Stimulated activated CD4-positive, alpha-beta T cell treated with anti-CD3 and anti-CD28 coated beads, Interleukin-2, amount 100 ng/mL, for 4 hours (primary cell): Measurements from ENCODE around the gene MYBBP1A.
"Not testable (repeated sequence)": the region's sequence is repeated elsewhere in the genome, so short reads cannot be mapped to it uniquely, and the experiment has no call there.

ENCODE experiments used
- DNase-seq: peaks from one replicate; pipeline ENCODE4 v3.0.0-alpha.2; 2020; ENCODE audit warnings: low read depth

Gene MYBBP1A

GRCh38 chr17:4588391-4588790 is 33.2 kb upstream of the MYBBP1A start:
- DNase-seq = no peak

GRCh38 chr17:4587803-4588202 is 32.6 kb upstream of the MYBBP1A start:
- DNase-seq = no peak

DNA sequence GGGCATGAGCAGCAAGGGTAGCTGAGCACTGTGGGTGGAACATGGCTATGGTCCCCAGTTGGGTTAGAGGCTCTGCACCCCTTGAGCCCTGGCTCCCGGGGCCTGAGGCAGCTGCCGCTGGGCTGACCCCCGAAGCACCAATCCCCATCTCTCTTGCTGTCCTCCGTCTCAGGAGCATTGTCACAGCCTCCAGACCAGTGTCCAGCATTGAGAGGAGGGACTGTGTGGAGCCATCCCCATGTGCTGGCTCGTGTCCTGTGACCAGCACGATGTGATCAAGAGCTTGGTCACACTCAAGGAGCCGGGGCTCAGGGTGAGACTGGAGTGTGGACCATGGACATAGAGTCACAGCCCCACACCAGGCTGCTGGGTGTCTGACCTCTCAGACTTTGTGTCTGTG is 32.0 kb upstream of the MYBBP1A start:
- DNase-seq = no peak

GRCh38 chr17:4586043-4586442 is 30.9 kb upstream of the MYBBP1A start:
- no peak for DNase-seq

DNA sequence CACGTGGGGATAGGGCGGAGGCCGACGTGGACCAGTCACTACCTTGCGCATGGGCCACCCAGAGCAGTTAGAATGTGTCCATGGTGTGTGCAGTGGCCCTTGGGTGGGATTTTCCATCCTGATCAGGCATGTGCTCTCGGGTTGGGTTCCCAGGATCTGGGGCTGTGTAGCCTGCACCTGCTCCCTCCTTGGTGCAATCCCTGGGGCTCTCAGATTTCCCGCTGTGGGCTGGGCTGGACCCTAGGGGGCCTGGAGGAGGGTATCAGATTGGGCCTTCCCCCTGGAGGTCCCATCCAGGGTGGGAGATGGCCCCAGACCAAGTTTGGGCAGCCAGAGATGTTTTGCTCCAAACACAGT is 30.4 kb upstream of the MYBBP1A start:
- DNase-seq = no peak

DNA sequence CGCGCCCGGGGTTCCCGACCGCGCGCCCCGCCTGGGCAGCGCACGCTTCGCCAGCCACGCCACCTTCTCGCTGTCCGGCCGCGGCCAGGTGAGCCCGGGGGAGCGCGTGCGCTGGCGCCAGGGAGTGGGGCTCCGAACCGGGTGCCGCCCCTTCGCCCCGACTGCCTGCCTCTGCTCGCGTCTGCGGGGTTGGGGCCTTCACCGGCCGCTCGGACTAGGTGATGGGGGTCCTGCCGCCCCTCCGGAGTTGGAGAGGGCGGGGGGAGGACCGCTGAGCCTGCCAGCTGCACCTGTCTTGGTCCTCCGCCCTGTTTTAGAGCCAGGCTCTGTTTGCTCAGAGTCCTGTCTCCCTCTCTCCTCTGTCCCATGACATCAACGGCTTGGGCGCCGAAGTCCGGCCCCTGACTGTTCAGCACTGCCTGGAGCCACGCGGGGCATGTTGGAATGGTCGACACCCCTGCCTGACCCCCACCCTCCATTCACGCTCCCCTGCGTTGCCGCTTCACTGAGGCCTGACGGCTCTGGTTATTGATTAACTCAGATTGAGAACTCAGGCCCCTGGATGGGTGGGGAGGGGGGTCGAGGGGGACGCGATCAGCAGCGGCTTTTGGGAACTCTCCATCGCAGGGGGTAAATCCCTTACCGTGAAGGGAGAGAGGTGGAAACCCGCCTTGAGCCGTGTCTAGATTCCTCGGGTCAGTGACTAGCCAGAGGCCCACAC is 29.9 kb upstream of the MYBBP1A start:
- no peak for DNase-seq

DNA sequence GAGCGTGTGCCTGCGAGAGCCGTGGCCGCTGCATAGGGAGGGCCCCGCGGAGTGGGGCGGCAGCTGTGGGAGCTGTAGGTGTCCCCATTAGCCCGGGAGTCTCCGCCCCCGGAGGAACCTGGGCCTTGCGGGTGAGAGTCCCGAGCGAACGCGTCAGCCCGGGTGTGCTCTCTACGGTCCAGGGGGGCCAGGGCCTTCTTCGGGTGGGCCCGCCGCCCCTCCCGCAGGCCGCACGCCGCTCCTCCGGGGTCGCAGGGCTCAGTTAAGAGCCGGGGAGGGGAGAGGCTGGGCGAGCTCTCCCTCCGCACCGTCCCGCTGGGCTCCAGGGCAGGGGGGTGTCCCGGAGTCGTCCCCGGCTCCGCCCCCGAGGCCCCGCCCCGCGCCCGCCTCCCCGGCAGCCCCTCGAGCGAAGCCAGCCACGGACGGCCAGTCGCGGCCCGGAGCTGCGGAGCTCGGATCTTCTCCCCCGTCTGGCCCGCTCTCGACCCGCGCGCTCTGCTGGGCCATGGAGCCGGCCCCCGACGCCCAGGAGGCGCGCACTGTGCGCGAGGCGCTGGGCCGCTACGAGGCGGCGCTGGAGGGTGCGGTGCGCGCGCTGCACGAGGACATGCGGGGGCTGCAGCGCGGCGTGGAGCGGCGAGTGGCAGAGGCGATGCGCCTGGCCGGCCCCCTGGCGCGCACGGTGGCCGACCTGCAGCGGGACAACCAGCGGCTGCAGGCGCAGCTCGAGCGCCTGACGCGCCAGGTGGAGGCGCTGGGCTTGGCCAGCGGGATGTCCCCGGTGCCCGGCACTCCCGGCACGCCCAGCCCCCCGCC is 29.1 kb upstream of the MYBBP1A start, which contains the start of gene SMTNL2:
Gene SMTNL2 (plus strand): TSS at position 429 of the 816 bp plus-strand sequence. CDS start 77 bp downstream, at position 506.
- no peak for DNase-seq

GRCh38 chr17:4583782-4584100 is 28.6 kb upstream of the MYBBP1A start:
- no peak for DNase-seq

GRCh38 chr17:4583206-4583605 is 28.0 kb upstream of the MYBBP1A start:
- no peak for DNase-seq

DNA sequence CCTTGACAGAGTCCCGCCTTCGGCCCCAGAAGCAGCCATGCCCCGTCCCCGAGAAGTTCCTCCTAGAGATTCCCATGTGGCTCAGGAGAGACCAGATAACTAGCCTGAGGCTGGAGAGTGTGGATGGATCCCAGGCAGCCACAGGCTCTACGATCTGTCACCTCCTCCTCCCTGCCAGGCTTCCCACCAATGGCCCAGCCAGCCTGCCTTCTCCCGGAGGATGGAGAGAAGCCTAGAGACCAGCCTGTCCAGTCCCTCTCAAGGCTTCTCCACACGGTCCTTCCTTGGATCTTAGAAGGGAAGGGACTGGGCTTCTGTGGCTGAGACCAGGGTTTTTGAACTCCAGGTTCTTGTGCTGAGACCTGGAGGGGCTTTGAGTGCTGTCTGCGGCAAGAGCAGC is 27.5 kb upstream of the MYBBP1A start:
- no peak for DNase-seq

DNA sequence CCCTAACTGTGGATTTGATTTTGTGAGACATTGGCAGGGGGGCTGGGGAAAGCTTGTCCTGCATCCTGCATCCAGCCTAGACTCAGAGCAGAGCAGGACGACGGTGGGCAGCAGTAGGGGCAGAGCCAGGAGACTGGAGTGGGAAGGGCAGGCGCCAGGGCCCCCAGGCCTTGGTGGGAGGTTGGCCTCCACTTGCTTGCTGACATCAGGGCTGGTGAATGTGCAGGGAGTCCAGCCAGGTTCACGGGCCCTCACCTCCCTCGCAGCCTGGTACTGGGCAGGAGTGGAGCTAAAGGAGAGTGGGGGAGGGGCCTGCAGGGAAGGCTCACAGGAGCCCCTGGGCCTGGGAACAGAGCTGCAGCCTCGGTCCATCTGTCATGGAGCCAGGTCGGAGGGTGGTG is 26.9 kb upstream of the MYBBP1A start:
- DNase-seq = no peak

- no peak for DNase-seq
Measured at GRCh38 chr17:4580291-4580690, 25.1 kb upstream of the MYBBP1A start.

DNA sequence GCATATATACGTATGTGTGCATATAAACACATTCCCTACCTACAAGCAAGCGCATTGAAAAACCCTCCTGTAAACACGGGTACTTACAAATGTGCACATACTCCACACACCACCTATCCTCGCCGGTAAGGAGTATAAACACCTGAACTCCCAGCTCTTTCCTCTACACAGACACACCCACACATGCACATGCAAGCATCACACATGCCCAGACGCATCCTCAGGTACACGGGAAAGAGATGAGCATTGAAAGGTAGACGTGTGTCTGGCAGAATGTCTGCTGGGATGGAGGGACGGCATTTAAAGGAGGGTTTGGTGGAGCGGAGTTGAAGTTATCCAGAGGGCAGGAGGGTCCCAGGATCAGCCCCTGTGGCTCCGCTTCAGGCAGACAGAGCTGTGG is 24.5 kb upstream of the MYBBP1A start:
- DNase-seq = no peak

GRCh38 chr17:4578349-4578748 is 23.2 kb upstream of the MYBBP1A start:
- not testable (repeated sequence) for DNase-seq

DNA sequence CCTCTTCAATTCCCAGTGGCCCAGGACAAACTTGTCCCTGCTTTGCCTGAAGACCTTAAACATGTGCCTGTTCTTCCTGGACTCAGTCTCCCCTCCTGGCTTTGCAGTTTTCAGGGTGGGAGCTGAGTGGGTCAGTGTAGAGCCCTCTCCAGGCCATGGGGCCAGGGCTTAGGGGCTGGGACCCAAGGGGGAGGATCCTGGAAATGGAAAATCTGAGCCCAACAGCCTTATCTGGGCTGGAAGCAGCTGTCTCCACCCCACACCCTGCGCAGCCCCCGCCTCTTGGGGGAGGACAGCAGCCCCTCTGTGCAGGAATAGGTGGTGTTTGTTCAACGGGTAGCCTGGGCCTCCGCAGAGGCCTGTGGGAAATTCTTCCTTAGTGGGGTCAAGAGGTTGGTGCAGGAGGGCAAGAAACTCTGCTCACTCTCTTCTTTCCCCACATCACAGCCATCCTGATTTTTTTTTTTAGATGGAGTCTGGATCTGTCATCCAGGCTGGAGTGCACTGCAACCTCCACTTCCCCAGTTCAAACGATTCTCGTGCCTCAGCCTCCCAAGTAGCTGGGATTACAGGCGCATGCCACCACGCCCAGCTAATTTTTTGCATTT is 22.3 kb upstream of the MYBBP1A start:
- DNase-seq = no peak

DNA sequence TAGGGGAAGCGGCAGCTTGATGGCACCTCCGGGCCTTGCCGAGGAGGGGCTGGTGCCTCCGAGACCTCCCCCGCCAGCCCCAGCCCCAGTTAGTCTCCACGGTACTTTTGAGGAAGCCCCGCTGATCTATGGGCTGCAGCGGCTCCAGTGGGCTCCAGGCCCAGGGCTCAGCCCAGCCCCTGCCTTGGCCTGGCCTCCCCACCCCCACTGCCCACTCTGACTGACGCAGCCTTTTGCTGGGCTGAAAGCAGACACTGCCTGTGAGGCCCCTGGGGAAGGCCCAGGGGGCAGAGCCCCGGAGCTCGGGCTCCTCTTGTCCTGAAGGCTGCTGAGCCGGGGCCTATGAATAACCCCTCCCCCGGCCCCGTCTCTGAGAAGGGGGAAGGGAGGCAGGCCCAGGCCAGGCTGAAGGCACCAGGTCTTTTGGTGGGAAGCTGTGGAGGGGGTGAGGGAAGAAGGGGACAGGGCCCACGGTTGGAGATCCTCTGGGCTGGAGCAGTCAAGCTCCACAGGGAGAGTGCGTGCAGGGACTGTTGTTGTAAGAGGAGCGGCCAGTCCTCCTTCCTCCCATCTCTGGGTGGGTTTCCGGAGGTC is 21.6 kb upstream of the MYBBP1A start:
- DNase-seq = no peak

DNA sequence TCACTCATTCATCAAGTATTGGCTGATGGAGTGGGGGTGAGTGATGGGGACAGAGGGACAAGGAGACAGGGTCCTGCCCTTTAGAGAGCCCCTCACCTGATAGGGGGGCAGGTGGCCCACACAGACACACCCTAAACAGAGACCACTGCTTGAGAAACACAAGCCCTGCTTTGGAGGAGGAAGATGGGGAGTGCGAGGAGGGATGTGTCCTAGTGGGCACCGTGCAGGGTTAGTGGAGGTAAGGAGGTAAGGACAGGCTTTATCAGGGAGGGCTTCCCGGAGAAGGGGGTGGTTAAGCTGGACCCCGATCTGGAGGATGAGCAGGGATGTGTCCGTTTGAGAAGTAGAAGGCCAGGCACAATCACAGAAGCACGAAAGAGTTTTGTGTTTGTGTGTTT is 21.0 kb upstream of the MYBBP1A start:
- DNase-seq = no peak

DNA sequence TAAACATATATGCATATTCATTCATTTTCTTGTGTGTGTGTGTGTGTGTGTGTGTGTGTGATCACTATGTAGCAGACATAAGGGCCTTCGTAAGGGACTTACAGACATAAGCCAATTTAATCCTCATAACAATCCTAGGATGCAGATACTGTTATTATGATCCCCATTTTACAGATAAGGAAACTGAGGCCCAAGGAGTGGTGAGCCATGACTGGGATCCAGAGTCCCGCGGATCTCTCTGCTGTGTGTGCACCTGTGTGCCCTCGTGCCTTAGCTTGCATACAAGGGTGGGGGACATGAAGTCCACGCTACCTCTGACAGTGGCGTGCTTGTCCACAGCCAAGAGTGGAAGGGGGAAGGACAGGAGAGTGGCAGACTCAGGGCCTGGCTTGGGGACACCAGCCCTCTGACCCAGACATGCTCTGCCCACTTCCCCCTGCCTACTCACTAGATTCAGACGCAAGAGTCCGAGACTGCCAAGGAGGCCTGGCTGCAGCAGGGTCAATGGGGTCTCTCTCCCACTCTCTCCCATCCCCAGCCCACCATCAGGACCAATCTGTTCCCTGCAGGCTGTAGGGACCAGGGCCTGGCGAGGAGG is 19.4 kb upstream of the MYBBP1A start:
- no peak for DNase-seq

DNA sequence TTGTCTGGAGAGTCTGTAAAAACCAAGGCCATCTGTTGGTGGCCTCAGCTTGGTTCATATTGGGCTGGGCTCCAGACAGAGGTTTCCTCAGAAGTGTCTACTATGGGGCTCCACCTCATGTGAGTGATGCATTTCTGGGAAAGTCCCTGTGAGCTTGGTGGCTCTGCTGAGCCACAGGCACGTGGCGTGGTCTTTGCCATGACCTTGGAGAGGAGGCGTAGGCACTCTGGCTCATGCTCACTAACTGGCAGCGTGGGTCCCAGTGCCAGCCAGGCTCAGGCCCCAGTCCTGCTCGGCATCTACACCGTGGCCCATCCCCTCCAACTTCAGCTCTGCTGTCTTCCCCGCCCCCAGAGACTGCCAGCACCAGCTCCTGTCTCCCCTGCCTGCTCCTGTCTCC is 18.5 kb upstream of the MYBBP1A start:
- DNase-seq = peak; percentile 65

- DNase-seq = no peak
Measured at GRCh38 chr17:4573115-4573514, 17.9 kb upstream of the MYBBP1A start.

- DNase-seq = no peak
Measured at GRCh38 chr17:4572131-4572530, 16.9 kb upstream of the MYBBP1A start.

DNA sequence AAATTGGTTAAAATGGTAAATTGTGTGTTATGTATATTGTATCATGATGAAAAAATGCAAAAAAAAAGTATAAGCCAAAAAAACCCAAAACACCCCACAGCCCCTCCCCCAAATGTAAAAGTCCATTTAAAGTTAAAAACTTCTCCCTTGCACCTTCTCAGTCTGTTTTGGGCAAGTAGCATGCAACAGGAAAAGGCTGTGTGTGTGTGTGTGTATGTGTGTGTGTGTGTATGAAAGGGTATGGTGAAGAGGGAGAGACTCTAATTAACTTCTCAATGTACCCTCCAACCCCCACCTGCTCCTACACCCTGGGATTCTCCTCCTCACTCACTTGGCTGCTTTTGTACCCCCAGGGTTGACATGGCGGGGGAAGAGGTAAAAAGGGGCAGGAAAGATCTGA is 14.4 kb upstream of the MYBBP1A start:
- no peak for DNase-seq

DNA sequence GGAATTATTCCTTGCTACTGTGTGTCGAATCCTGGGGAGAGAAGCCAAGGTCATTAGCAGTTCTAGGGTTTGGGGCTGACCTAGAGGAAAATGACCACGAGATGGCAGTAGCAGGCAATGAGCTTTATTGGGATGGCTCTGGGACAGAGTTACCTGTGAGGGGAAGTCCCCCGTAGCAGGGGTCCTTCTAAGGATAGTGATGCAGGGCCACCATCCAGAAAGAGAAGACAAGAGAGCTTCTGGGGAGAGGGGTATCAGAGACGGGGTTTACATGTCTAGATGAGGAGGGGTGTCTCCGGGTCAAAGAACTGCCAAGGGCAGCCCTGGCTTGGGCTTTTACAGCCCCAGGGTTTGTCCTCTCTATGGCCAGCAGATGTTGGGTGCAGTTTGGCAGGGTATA is 11.6 kb upstream of the MYBBP1A start:
- no peak for DNase-seq
